GM18520 (cell line): Measurements from ENCODE around the gene KRT3.

Experiments
- ATAC-seq: cut with Tn5 transposase; IDR thresholded peaks from one replicate; pipeline ENCODE4 v1.9.1; 2021; ENCODE audit not compliant: unreplicated experiment

The KRT3 gene

GRCh38 chr12:52814710-52815155 lies 18.8 kb upstream of the KRT3 start:
- ATAC-seq, result no peak

DNA sequence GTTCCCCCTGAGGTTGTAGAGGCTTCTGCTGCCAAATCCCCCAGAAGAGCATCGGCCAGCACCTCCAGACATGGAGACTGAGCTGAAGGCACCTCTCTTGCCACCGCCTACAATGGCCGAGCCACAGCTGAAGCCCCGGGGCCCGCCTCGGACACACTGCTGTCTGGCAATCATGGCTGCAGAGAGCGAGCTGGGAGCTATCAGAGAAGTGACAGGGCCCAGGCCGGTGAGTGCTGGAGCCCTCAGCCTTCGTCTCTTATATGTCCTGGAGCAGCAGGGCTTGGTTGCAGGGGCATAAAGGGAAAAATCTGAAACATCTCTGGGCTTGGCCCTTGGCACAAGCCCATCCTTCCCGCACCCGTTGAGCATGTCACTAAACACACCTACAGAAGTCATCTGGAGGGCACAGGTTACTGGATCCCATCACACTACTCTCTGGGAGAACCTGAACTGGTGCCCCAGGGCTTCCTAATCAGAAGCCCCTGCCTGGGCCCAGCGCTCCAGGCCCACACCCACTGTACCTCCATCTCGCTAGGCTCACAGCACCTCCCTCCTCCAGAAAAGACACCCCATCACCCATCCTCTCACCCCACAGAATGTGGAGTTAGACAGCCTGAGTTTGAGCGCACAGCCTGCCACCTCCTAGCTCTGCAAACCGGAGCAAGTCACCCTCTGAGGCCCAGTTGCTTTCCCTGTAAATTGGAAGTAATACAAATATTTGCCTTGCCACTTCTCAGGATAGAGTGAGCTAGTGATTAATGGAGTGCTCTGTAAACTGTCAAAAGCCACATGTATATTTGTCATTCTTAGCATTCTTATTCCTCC lies 18.2 kb upstream of the KRT3 start, which contains the start of gene KRT4:
Gene KRT4 (minus strand): TSS at position 232 of the 825 bp plus-strand sequence. CDS start 58 bp downstream, at position 174.
- ATAC-seq, result no peak

GRCh38 chr12:52813203-52813819 lies 17.4 kb upstream of the KRT3 start:
- ATAC-seq, result no peak

GRCh38 chr12:52812749-52813148 lies 16.8 kb upstream of the KRT3 start:
- no peak for ATAC-seq

DNA sequence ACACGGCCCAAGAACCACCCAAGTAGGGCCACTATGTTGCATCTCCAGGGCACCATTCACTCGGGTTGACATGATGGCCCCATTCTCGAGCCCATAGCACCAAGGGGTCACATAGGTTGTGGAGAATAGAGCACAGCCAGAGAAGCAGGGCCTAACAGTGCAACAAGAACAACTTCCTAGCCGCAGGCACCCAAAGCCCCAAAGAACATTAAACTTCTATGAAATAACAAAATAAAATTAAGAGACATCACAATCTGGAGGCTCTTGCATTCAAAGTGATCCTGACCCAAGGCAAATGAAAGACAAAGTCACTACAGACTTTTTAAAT lies 16.1 kb upstream of the KRT3 start:
- no peak for ATAC-seq

DNA sequence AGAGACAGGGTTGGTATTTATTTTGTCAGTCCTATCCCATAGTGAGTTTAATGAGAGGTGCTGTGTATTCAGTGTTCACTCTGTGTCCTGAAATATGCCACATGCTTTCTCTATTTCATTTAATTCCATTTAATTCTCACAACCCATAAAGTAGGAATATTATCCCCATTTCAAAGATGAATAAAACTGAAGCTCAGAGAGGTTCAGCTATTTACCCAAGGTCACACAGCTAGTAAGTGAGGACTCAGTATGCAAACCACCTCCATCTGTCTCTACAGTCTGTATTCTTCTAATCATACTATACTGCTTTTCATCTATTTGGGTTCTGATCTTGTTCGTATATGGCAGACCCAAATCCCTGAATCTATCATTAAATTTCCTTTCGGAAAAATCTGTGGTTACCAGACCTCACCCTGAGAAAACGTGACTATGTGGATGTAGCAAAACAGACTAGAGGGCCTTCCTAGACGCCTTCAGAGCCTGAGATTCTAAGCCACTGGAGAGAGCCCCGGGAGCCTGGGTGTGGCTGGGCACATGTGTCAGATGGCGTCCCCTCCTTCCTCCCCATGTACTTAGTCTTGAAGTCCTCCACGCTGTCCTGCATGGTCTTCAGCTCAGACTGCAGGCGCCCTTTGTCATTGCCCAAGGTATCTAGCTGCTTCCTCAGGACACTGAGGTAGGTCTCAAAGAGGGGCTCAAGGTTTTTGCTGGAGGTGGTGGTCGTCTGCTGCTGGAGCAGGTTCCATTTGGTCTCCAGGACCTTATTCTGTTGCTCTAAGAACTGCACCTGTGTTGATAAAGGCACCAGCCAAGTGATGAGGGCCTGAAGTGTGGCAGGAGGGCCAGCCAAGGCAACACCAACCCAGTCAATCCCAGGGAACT lies 15.5 kb upstream of the KRT3 start:
- ATAC-seq, result no peak

DNA sequence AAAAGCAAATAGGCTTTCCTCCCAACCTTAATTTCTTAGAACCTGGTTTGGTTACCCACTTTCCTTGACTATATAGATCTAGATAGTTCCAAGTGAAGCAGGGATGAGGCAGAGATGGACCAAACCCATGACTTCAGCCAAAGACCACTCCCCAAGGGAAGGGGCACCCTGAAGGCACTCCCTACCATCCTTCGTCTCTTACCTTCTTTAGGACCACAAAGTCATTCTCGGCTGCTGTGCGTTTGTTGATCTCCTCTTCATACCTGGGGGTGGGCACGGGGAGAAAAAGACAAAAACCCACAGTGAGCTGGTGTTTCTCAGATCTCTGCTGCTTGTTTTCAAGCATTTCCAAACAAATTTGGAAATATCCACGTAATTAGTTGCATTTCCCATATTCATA lies 14.6 kb upstream of the KRT3 start:
- no peak for ATAC-seq

GRCh38 chr12:52809166-52809565 lies 13.2 kb upstream of the KRT3 start:
- ATAC-seq, result no peak

DNA sequence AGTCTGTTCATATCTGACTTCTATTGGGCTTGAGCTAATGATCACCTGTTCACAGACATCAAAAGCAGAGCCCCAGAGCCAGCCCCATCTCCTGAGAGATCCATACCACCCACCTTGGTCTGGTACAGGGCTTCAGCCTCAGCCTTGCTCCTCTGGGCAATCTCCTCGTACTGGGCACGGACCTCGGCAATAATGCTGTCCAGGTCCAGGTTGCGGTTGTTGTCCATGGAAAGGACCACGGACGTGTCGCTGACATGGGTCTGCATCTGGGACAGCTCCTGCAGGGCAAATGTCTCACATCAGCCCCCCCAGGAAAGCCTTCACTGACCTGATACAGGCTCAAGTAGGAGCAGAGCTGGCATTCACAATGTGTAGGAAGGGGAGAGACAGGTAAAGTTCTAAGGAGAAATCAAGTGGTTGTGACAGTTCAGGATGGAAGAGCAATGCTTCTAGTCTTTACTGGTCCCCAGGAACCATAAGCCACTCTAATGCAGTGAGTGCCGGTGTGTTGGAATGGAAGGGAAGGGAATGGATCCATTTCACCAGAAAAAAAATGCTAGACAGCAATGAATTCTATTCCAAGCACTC lies 12.8 kb upstream of the KRT3 start:
- ATAC-seq, result no peak

DNA sequence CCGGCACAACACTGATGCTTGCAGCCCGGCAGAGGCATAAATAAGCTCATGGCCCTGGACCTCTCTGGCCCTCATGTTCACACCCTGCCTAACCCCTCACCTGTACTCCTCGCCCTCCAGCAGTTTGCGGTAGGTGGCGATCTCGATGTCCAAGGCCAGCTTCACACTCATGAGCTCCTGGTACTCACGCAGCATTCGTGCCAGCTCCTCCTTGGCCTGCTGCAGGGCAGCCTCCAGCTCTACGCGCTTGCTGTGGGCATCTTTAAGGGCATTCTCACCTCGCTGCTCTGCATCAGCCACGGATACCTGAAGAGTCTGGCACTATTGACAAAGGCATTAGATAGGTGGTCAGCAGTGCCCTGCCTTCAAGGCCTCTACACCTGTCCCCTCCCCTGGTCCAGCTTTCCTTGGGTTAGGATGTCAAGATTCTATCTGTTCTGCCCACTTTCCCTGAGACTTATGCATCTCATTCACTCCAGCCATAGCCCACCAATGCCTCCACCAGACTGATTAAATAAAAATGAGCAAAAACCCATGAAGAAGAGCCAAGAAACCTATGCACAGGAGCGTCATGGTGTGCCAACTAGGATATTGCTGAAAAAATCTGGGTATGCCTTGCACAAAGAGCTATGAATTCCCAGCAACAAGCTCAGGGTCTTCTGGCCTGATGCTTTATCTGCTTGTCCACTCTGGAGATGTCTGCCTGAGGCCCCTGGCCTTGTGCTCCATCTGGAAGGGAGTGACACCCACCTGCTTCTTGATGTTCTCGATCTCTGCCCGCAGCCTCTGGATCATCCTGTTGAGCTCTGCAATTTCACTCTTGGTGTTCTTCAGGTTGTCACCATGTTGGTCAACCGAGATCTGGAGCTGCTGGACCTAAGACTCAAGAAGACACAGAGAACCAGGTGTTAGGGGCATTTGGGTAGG lies 11.9 kb upstream of the KRT3 start:
- ATAC-seq, result no peak

DNA sequence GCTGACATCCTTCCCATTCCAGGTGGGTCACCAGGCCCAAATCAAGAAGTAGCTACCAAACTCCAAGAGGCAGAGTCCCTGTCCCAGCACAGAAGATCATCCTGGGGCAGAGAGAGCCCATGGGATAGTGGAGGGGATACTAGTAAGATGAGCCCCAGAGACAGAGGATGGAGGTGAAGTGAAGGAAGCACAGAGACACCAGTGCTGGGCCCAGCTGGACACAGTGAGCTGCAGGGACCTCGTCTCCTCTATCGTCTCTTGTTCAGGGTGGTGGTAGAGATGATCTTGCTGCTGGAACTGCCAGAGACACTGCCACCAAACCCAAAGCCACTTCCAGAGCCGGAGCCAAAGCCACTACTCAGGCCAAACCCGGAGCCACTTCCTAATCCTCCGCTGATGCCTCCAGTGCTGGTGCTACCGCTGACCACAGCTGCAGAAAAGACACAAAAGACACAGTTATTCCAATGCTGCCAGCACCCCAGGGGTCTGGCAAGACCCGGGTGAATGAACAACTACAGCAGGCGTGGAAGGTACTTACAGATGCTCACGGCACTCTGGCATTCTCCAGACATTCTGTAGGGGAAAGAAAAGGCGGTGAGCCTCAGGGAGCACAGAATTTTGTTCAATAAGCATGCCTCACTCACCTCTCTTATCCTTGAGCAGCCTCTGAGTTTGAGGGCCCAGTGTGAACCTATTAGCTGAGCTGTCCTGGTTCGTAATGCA lies 11.1 kb upstream of the KRT3 start:
- ATAC-seq, result no peak

GRCh38 chr12:52806169-52806811 lies 10.4 kb upstream of the KRT3 start:
- ATAC-seq, result no peak

DNA sequence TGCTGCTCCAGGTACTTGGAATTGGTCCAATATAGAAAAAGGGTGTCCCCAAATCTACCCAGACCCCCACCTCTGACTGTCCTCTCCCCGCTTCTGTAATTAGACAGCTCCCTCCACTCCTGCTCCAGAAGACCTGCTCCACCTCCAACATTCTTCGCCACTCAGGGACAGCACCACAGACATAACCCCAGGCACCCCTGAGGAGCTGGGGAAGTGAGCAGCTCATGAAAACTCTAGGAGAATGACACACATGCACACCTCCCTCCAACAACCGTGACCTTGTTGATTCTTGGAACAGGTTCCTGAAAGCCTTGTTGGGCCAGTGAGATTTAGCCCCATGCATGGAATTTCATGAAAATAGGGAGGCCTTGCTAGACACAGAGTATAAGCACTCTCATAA lies 9.8 kb upstream of the KRT3 start:
- no peak for ATAC-seq

GRCh38 chr12:52805000-52805399 lies 9.1 kb upstream of the KRT3 start:
- ATAC-seq, result no peak

DNA sequence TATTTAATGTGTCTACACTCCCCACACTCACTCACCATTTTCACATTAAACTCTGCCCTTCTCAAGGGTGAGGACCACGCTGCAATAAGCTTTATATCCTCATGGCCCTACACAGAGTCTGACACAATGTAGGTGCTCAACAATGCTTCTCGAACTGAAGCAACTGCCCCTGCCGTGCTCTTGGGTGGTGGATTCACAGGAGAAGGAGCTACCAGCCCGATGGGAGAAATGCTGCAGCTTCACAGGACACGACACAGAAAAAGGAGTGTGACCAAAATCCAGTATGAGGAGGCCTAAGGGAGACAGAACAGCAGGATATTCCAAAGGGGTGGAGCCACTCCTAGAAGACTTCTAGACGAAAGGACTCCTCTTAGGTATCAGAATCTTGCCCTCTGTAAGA lies 6.5 kb upstream of the KRT3 start:
- ATAC-seq, result no peak

DNA sequence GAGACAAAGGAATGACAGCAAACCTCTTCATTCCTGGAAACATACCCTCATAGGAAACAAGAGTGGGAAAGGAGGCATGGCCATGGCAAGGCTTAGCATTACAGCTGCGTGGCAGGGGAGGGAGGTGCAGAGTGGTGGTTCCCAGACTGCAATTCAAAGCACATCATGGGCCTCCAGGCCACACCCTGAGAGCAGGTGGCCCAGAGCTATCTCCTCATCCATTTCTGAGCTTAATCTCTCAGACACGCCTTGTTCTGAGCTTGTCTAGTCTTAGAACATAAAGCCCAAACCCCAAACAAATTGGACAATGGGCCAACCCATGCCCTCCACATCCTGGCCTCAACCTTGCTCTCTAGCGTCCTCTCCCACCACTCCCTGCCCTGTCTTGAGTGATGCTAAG lies 5.9 kb upstream of the KRT3 start:
- no peak for ATAC-seq

DNA sequence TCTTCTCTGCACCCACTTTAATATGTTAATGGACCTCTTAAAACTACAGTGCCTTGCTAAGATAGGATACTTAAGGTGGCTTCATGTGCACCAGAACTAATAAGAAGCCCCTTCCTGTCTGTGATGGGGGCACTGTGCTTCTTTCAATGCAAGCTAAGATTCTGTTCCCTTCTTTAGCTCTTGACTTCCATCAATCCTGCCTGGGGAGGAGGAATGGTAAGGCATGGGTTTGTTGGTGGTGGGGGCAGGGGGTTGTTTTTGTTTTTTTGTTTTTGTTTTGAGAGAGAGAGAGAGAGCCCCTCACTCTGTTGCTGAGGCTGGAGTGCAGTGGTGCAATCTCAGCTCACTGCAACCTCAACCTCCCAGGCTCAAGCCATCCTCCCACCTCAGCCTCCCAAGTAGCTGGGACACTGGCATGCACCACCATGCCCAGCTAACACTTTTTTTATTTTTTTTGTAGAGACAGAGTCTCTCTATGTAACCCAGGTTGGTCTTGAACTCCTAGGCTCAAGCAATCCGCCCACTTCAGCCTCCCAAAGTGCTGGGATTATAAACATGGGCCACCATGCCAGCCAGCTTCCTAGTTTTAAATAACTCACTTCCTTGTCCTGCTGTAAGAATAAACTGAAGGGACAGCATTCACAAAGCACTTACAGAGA lies 4.5 kb upstream of the KRT3 start:
- ATAC-seq, result no peak

GRCh38 chr12:52799505-52800211 lies 3.7 kb upstream of the KRT3 start:
- ATAC-seq, result no peak
